HepG2 (cell line): ENCODE data around the gene GLE1. TPM values are rescaled to one million over a fixed set of nuclear protein-coding genes. Genes with fewer than 3 reads are reported as not detected.

Experiments used
- ELF4 ChIP-seq: sonication (generic); formaldehyde crosslinking; IDR thresholded peaks from 2 replicates; pipeline ENCODE4 v1.5.0; 2020; ENCODE audit warnings: missing genetic modification reagents, mild to moderate bottlenecking, moderate library complexity, borderline replicate concordance
- FIP1L1 ChIP-seq: fragments of 200-400 bp; formaldehyde crosslinking; IDR thresholded peaks from 2 replicates; pipeline ENCODE4 v1.6.1; 2018; ENCODE audit warnings: low read depth, mild to moderate bottlenecking, low read length, moderate library complexity, borderline replicate concordance; ENCODE audit not compliant: insufficient read depth
- FOSL2 ChIP-seq: sonication (generic); formaldehyde crosslinking; IDR thresholded peaks from 2 replicates; pipeline ENCODE4 v1.4.0; 2020; ENCODE audit warnings: missing genetic modification reagents
- HOXA5 ChIP-seq: sonication (generic); formaldehyde crosslinking; IDR thresholded peaks from 2 replicates; pipeline ENCODE4 v1.4.0; 2020; ENCODE audit warnings: missing genetic modification reagents
- KDM6A ChIP-seq: IDR thresholded peaks from 2 replicates; pipeline ENCODE4 v1.6.1; 2016; ENCODE audit warnings: low read depth
- MED1 ChIP-seq: sonication (generic); formaldehyde crosslinking; IDR thresholded peaks from 2 replicates; pipeline ENCODE4 v1.4.0; 2020; ENCODE audit warnings: missing genetic modification reagents
- MTA1 ChIP-seq: sonication (generic); formaldehyde crosslinking; IDR thresholded peaks from 2 replicates; pipeline ENCODE4 v1.4.0; 2020; ENCODE audit warnings: missing genetic modification reagents, mild to moderate bottlenecking, borderline replicate concordance
- NFRKB ChIP-seq: fragments of 450-650 bp; IDR thresholded peaks from 2 replicates; pipeline ENCODE4 v1.6.1; 2017
- NR1H2 ChIP-seq: sonication (generic); formaldehyde crosslinking; IDR thresholded peaks from 2 replicates; pipeline ENCODE4 v1.8.1; 2022; ENCODE audit warnings: low read depth, missing genetic modification reagents, borderline replicate concordance
- NR2C2 ChIP-seq: sonication (generic); formaldehyde crosslinking; IDR thresholded peaks from 2 replicates; pipeline ENCODE4 v1.4.0; 2020; ENCODE audit warnings: missing genetic modification reagents, mild to moderate bottlenecking, moderate library complexity, borderline replicate concordance
- PPARG ChIP-seq: conservative IDR thresholded peaks from 2 replicates; pipeline ENCODE4 v1.6.1; 2016; ENCODE audit warnings: missing biosample characterization, missing genetic modification reagents
- SMC3 ChIP-seq: IDR thresholded peaks from 2 replicates; pipeline ENCODE4 v1.6.1; 2011; ENCODE audit warnings: low read length, improper control_type of control experiment
- TAF15 ChIP-seq: fragments of 200-400 bp; formaldehyde crosslinking; IDR thresholded peaks from one replicate; pipeline ENCODE4 v1.6.1; 2018; ENCODE audit warnings: mild to moderate bottlenecking, low read depth, low read length; ENCODE audit not compliant: poor library complexity, severe bottlenecking
- ZFAT ChIP-seq: sonication (generic); formaldehyde crosslinking; conservative IDR thresholded peaks from 2 replicates; pipeline ENCODE4 v1.8.1; 2023; ENCODE audit warnings: missing genetic modification reagents, inconsistent platforms
- ZNF296 ChIP-seq: sonication (generic); formaldehyde crosslinking; conservative IDR thresholded peaks from 2 replicates; pipeline ENCODE4 v1.5.0; 2020; ENCODE audit warnings: mild to moderate bottlenecking, missing genetic modification reagents
- ZNF333 ChIP-seq: sonication (generic); formaldehyde crosslinking; IDR thresholded peaks from 2 replicates; pipeline ENCODE4 v1.4.0; 2020; ENCODE audit warnings: mild to moderate bottlenecking, missing genetic modification reagents, borderline replicate concordance
- ZNF468 ChIP-seq: sonication (generic); formaldehyde crosslinking; IDR thresholded peaks from 2 replicates; pipeline ENCODE4 v1.8.0; 2022; ENCODE audit warnings: mild to moderate bottlenecking, moderate library complexity, missing genetic modification reagents
- ZNF501 ChIP-seq: sonication (generic); formaldehyde crosslinking; IDR thresholded peaks from 2 replicates; pipeline ENCODE4 v1.5.1; 2020; ENCODE audit warnings: mild to moderate bottlenecking, moderate library complexity, missing genetic modification reagents
- ZNF792 ChIP-seq: IDR thresholded peaks from 2 replicates; pipeline ENCODE4 v1.6.1; 2016
- ZSCAN22 ChIP-seq: sonication (generic); formaldehyde crosslinking; IDR thresholded peaks from 2 replicates; pipeline ENCODE4 v1.4.0; 2020; ENCODE audit warnings: mild to moderate bottlenecking, missing genetic modification reagents
- polyA plus RNA-seq, 8 experiments: library from polyadenylated mRNA; depleted of rRNA in 3 of 8; stranded (reverse) in 7 of 8; unstranded in 1 of 8; fragments of >200 nt; fragmentation: Illumina TruSeq in 4 of 8; extraction: Trizol in 4 of 8; gene quantifications; 2 replicates each; pipeline versions ENCODE4 v1.2.1 to v1.2.3, GENCODE V29; 2011 to 2016; ENCODE audit warnings: low read depth in 4 of 8, missing spikeins in 1 of 8, mixed read lengths in 1 of 8; ENCODE audit not compliant: insufficient read depth in 1 of 8
- total RNA-seq, 5 experiments: library from RNA; depleted of rRNA; stranded (reverse); fragments of >200 nt; fragmentation: Illumina TruSeq; extraction: Trizol; gene quantifications; 2 replicates each; pipeline ENCODE4 v1.2.3, GENCODE V29; 2016; ENCODE audit warnings: low read depth in 1 of 5
- TF ChIP-seq, protein P1 (sequence below): sonication (generic); formaldehyde crosslinking; IDR thresholded peaks from 2 replicates; pipeline ENCODE4 v1.4.0; 2020; ENCODE audit warnings: missing genetic modification reagents
- TF ChIP-seq, protein P2 (sequence below): sonication (generic); formaldehyde crosslinking; IDR thresholded peaks from 2 replicates; pipeline ENCODE4 v1.9.0; 2022; ENCODE audit warnings: low read depth, missing genetic modification reagents
- TF ChIP-seq, protein P3 (sequence below): sonication (generic); formaldehyde crosslinking; conservative IDR thresholded peaks from 2 replicates; pipeline ENCODE4 v1.4.0; 2020; ENCODE audit warnings: missing genetic modification reagents
- TF ChIP-seq, protein P4 (sequence below): sonication (generic); formaldehyde crosslinking; IDR thresholded peaks from 2 replicates; pipeline ENCODE4 v1.4.0; 2020; ENCODE audit warnings: mild to moderate bottlenecking, missing genetic modification reagents, borderline replicate concordance

GLE1 gene
- total and polyA plus RNA-seq, 2 of the 13 experiments (the other 11 are each of a cell fraction or from before 2014, with no cell fraction given), result 14.7 to 28.8 TPM

DNA sequence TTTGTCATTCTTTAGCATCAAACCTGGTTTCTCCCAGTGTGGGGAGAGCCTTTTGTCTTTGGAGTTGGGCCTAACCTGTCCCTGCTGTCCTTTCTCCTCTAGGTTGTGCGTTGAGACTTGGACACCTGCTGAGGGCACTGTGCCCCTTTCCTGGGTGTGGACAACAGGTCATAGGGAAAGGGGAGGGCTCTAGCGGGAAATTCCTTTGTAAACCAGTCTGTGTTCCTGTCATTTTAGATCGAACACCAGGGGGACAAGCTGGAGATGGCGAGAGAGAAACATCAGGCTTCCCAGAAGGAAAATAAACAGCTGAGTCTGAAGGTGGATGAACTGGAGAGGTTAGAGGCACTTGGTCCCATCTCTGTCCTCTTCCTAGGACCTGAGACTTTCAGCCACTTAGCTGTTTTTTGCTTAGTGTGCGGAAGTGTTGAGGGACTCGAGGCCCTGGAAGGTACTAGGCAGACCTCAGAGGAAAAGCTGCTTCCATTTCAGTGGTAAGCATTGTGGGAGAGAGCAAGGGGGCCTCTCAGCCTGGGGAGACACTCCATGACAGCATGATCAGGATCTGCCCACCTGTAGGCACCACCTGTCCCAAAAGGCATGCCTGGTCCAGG is 8.6 kb upstream of the GLE1 start (continued):
- TF ChIP-seq, protein P1, sequence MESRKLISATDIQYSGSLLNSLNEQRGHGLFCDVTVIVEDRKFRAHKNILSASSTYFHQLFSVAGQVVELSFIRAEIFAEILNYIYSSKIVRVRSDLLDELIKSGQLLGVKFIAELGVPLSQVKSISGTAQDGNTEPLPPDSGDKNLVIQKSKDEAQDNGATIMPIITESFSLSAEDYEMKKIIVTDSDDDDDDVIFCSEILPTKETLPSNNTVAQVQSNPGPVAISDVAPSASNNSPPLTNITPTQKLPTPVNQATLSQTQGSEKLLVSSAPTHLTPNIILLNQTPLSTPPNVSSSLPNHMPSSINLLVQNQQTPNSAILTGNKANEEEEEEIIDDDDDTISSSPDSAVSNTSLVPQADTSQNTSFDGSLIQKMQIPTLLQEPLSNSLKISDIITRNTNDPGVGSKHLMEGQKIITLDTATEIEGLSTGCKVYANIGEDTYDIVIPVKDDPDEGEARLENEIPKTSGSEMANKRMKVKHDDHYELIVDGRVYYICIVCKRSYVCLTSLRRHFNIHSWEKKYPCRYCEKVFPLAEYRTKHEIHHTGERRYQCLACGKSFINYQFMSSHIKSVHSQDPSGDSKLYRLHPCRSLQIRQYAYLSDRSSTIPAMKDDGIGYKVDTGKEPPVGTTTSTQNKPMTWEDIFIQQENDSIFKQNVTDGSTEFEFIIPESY (CRISPR knock-in tag), result peak; percentile 96
- TF ChIP-seq SMC3 (0 out of 2 replicates have a peak, but pooled peaks have one; percentile 26), FOSL2 (CRISPR knock-in tag) (no peak), ZFAT (CRISPR knock-in tag) (no peak), ZNF468 (no peak), NR2C2 (CRISPR knock-in tag) (peak; percentile 53; the same call in 1 of the 2 replicates), NFRKB (no peak), ZNF501 (CRISPR knock-in tag) (no peak), MTA1 (CRISPR knock-in tag) (no peak), NR1H2 (CRISPR knock-in tag) (no peak), HOXA5 (CRISPR knock-in tag) (no peak), ZNF792 (no peak), MED1 (CRISPR knock-in tag) (peak; percentile 13; the same call in 1 of the 2 replicates), KDM6A (no peak), PPARG (CRISPR knock-in tag) (0 out of 2 replicates have a peak, but pooled peaks have one; percentile 13), ELF4 (CRISPR knock-in tag) (no peak), TAF15 (no peak), ZNF333 (CRISPR knock-in tag) (no peak), FIP1L1 (no peak), ZNF296 (CRISPR knock-in tag) (no peak), ZSCAN22 (no peak)
- TF ChIP-seq, protein P2, sequence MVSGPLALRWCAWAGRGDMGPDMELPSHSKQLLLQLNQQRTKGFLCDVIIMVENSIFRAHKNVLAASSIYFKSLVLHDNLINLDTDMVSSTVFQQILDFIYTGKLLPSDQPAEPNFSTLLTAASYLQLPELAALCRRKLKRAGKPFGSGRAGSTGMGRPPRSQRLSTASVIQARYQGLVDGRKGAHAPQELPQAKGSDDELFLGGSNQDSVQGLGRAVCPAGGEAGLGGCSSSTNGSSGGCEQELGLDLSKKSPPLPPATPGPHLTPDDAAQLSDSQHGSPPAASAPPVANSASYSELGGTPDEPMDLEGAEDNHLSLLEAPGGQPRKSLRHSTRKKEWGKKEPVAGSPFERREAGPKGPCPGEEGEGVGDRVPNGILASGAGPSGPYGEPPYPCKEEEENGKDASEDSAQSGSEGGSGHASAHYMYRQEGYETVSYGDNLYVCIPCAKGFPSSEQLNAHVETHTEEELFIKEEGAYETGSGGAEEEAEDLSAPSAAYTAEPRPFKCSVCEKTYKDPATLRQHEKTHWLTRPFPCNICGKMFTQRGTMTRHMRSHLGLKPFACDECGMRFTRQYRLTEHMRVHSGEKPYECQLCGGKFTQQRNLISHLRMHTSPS (CRISPR knock-in tag), result no peak
- TF ChIP-seq, protein P3, sequence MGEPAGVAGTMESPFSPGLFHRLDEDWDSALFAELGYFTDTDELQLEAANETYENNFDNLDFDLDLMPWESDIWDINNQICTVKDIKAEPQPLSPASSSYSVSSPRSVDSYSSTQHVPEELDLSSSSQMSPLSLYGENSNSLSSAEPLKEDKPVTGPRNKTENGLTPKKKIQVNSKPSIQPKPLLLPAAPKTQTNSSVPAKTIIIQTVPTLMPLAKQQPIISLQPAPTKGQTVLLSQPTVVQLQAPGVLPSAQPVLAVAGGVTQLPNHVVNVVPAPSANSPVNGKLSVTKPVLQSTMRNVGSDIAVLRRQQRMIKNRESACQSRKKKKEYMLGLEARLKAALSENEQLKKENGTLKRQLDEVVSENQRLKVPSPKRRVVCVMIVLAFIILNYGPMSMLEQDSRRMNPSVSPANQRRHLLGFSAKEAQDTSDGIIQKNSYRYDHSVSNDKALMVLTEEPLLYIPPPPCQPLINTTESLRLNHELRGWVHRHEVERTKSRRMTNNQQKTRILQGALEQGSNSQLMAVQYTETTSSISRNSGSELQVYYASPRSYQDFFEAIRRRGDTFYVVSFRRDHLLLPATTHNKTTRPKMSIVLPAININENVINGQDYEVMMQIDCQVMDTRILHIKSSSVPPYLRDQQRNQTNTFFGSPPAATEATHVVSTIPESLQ (CRISPR knock-in tag), result no peak
- TF ChIP-seq, protein P4, sequence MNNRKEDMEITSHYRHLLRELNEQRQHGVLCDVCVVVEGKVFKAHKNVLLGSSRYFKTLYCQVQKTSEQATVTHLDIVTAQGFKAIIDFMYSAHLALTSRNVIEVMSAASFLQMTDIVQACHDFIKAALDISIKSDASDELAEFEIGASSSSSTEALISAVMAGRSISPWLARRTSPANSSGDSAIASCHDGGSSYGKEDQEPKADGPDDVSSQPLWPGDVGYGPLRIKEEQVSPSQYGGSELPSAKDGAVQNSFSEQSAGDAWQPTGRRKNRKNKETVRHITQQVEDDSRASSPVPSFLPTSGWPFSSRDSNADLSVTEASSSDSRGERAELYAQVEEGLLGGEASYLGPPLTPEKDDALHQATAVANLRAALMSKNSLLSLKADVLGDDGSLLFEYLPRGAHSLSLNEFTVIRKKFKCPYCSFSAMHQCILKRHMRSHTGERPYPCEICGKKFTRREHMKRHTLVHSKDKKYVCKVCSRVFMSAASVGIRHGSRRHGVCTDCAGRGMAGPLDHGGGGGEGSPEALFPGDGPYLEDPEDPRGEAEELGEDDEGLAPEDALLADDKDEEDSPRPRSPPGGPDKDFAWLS (CRISPR knock-in tag), result no peak
